Stimulated activated CD8-positive, alpha-beta memory T cell treated with anti-CD3 and anti-CD28 coated beads, Interleukin-4, amount 100 ng/mL, for 1 hour (primary cell): ENCODE measurements around the gene KCNIP3.
"Not testable (repeated sequence)": the region's sequence is repeated elsewhere in the genome, so short reads cannot be mapped to it uniquely, and the experiment has no call there.

Experiments used
- DNase-seq, 2 donors: peaks; one replicate each; pipeline ENCODE4 v3.0.0-alpha.2; 2020; ENCODE audit warnings: low read depth in 2 of 2, low spot score in 1 of 2

The KCNIP3 gene

GRCh38 chr2:95296880-95297487 is at the start of gene KCNIP3:
Gene KCNIP3, plus strand, starts transcription at chr2:95297347. Its CDS starts 92 bp downstream, at chr2:95297439.
- no peak for DNase-seq

- no peak for DNase-seq
Measured at GRCh38 chr2:95258271-95258670, 38.9 kb upstream of the KCNIP3 start.

- no peak for DNase-seq
Measured at GRCh38 chr2:95260028-95261023, 36.8 kb upstream of the KCNIP3 start.

GRCh38 chr2:95261602-95262001 is 35.5 kb upstream of the KCNIP3 start:
- DNase-seq, result no peak

DNA sequence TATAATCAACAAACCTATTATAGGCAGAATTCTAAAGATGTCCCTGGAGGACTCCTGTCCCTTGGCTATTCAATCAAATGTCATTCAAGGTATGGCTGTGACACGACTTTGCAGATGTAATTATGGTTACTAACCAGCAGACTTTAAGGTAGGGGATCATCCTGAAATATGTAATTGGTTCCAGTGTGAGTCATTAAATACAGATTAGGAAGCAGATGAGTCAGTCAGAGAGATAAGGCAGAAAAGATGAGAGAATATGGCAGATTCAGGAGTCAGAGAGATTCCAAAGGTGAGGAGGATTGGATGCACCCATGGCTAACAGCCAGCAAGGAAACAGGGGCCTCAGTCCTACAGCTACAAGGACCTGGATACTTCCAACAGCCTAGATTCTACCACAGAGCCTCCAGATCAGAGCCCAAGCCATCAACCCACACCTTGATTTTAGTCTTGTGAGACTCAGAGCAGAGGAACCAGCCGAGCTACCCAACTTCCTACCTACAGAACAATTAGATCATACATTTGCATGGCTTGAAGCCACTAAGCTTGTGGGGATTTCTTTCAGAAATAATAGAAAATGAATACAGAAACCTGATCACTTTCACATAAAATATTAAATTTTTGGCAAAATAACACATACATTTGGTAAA is 34.1 kb upstream of the KCNIP3 start:
- no peak for DNase-seq

- no peak for DNase-seq
Measured at GRCh38 chr2:95264624-95265023, 32.5 kb upstream of the KCNIP3 start.

DNA sequence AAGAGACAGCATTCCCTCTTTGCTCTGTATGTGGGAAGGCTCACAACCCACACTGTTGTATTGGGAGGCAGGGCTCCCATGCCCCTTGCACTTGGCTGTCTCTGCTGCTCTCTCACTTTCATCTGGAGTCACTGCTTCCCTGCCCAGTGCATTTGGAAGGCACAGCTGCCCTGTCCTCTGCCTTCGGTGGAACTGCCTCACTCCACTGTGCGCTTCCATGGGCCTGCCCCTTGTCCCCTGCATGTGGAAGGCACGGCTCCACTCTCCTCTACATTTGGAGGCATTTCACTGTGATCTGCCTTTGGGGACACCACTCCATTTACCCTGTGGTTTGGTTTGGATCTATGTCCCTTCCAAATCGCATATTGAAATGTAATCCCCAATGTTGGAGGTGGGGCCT is 32.0 kb upstream of the KCNIP3 start:
- DNase-seq, result no peak

DNA sequence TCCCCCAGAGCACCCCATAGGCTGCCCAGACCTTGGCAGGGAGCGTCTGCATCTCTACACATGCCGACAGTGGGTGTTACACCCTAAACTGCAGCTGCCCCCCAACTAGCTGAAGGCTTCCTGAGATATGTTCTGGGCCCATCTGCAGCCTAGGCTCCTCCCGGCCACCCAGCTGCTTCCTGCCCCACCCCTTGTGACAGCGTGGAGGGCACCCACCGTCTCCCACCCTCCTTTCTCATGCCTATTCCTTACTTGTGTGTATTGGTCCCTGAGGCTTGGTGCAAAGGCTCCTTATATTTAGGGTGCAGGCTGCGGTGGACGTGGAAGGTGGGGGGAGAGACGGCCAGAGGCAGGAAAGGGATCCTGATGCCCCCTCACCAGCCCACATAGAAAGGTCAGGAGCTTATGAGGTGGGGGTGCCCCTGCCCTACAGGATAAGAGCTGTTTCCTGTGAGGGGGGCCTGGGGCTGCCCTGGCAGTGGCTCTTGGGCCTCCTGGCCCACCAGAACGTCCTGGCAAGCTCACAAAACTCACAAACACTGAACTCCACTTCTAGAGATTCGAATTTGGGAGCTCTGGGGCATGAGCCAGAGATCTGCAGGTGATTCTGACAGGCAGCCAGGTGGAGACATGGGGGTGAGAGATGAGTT is 30.2 kb upstream of the KCNIP3 start:
- DNase-seq, result no peak

DNA sequence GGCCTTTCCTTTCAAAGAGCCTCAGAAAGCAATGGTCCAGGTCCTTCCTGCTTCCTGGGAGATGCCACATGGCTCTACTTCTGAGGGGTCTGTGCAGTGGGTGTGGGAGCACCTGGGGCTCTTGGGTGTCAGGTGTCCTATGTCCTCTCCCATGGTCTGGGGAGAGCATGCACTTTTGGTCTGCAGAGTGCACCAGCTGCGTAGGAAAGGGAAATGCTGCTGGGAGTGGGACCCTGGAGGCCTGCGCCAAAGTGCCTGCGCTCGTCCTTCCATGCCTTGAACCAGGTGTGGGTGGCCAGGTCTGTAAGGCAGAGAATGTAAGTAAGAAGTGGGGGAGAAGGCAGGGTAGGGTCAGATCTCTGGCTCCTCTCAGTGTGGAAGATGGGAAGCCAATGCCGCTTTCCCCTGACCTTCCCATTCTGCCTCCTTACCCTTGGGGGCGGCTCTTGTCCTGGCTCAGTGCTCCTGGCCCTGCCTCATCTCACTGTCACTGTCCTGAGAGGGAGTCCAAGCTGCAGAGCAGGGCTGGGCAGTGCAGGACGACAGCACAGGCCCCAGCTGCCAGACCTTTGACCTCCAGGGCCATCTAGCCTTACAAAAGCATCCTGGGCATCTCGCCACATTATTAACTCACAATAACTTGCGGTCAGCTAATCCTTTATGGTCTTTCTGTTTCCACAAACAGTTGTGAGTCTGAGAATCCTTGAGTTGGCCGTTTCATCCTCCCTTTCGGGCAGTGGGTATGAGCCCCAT is 29.5 kb upstream of the KCNIP3 start:
- no peak for DNase-seq

GRCh38 chr2:95268211-95269035 is 28.7 kb upstream of the KCNIP3 start:
- DNase-seq, result no peak

GRCh38 chr2:95269036-95269680 is 28.0 kb upstream of the KCNIP3 start:
- no peak for DNase-seq

DNA sequence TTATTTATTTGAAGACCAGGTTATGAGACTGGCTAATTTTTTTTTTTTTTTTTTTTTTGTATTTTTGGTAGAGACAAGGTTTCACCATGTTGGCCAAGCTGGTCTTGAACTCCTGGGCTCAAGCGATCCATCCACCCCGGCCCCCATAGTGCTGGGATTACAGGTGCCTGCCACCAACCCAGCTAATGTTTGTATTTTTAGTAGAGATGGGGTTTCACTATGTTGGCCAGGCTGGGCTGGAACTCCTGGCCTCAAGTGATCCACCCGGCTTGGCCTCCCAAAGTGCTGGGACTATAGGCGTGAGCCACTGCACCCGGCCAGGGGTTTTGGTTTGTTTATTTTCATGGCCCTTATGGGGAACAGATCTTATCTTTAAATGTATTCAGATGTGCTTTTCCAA is 27.4 kb upstream of the KCNIP3 start:
- DNase-seq, result not testable (repeated sequence)

DNA sequence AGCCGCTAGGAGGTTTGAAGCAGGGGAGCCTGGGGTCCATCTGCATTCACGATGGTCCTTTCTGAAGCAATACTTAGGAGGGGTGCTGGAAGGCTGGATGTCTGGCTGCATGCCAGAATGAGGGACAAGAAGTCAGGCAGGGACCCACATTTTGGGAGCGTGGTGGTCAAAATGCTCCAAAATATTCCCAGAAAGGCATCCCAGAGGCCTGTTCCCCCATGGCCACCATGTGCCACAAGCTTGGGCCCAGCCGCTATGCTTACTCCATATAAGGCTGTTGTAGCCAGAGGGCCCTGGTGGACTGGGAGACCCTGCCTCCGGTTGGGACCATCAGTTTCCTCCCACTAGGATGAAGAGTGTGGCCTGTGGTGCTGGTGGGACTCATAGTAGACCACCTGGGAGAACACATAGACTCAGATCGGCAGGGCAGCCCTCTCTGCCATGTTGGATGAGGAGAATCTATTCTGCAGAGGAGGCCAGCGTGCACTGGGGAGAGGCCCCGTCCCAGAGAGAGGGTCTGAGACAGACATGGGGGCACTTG is 26.5 kb upstream of the KCNIP3 start:
- DNase-seq, result no peak

DNA sequence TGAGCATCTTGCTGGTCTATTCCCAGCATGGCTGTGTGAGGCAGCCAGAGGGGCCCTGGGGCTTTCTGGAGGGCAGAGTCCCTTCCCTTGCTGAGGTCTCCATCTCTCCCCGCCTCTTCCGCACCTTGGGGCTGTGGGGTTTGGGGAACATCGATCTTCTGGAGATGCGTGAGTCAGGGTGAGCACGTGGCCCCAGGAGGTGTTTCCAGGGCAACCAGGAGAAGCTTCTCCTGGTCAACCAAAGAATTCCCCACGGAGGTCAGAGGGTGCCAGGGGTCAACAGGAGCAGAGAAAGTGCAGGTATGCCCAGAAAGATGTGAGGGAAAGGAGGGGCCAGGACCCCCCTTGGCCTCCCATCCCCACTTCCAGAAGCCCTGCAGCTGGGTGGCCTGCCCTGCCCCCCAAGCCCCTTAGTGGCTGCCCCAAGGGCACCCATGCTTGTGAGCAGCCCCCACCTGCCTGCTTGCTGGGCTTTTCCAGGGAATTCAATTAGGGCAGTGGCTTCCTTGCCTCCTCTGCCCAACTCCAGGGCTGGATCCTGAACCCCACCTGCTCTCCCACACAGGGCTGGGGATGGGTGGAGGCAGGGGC is 25.7 kb upstream of the KCNIP3 start:
- no peak for DNase-seq

GRCh38 chr2:95272299-95272751 is 24.8 kb upstream of the KCNIP3 start:
- DNase-seq, result no peak

DNA sequence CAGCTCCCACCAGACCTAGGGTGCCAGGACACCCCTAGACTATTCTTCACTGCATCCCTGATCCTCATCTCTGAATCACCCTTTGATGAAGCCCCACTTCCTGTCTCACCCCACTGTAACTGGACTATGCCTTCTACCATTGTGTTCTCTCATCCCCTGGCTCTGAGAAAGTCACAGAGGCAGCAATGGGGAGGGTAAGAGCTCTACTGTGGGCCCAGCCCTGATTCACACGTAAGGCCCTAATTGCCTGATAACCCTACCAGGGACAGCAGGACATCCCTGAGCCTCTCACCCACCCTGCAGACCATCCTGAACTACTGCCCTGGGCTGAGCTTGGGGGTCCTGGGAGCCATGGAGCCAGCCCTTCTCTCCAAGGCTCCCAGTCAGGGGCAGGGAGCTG is 24.4 kb upstream of the KCNIP3 start:
- no peak for DNase-seq

GRCh38 chr2:95273566-95274290 is 23.4 kb upstream of the KCNIP3 start:
- DNase-seq, result no peak
